ENCODE measurements around the gene AQP6.

DNA sequence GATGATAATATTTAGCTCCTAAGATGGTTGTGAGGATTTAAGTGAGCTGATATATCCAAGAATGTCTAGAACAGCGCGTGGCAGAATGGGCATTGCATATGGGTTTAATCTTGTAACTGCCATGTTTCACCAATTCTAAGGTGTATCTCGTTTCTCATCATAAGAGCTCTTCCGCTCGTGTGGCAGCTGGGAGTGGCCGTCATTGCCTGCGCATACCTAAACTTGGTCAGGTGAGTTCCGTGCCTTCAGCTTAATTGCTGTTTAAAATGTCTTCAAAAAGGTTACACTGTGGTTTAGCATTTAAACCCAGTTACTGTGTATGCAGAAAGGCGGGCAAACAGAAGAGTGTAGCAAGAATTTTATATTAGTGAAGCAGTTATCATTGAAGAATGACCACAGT lies 26.7 kb upstream of the AQP6 start:
- TF ChIP-seq POLR2AphosphoS5 (IDR thresholded peaks at IDR 0.05; ENCODE audit: low read depth, low read length) (no peak), SPI1 (IDR thresholded peaks at IDR 0.05; ENCODE audit: low read depth, low read length) (no peak), POLR2A (IDR thresholded peaks at IDR 0.05; ENCODE audit: low read depth, low read length) (no peak), TAF1 (IDR thresholded peaks at IDR 0.05; ENCODE audit: low read depth, low read length) (no peak), POU2F2 (IDR thresholded peaks at IDR 0.05; ENCODE audit: low read depth, low read length) (no peak), PAX5 (IDR thresholded peaks at IDR 0.05; ENCODE audit: insufficient read depth, low read length, severe bottlenecking) (no peak)

Data from GM12891 (cell line).